Stimulated activated CD4-positive, alpha-beta T cell treated with anti-CD3 and anti-CD28 coated beads, Interleukin-15, amount 100 ng/mL, for 1 hour (primary cell): ENCODE measurements around the gene FYN.

Experiments used
- DNase-seq, 2 donors: peaks; one replicate each; pipeline ENCODE4 v3.0.0-alpha.2; 2020; ENCODE audit warnings: low read depth in 1 of 2, low spot score in 1 of 2

FYN gene

GRCh38 chr6:111713236-111713635 lies 160.0 kb downstream of the FYN start:
- DNase-seq: no peak

GRCh38 chr6:111711984-111712752 lies 161.1 kb downstream of the FYN start:
- no peak for DNase-seq

- DNase-seq: no peak
Measured at GRCh38 chr6:111711476-111711875, 161.8 kb downstream of the FYN start.

- no peak for DNase-seq
Measured at GRCh38 chr6:111710911-111711310, 162.3 kb downstream of the FYN start.

- DNase-seq: no peak
Measured at GRCh38 chr6:111710439-111710838, 162.8 kb downstream of the FYN start.

GRCh38 chr6:111709615-111710398 lies 163.4 kb downstream of the FYN start:
- peak; percentile 22 to 31 for DNase-seq

- DNase-seq: no peak
Measured at GRCh38 chr6:111709201-111709600, 164.1 kb downstream of the FYN start.

GRCh38 chr6:111707773-111708172 lies 165.5 kb downstream of the FYN start:
- no peak for DNase-seq

GRCh38 chr6:111706841-111707391 lies 166.3 kb downstream of the FYN start:
- DNase-seq: no peak

GRCh38 chr6:111703723-111704122 lies 169.5 kb downstream of the FYN start:
- DNase-seq: no peak

- no peak for DNase-seq
Measured at GRCh38 chr6:111702268-111702667, 171.0 kb downstream of the FYN start.

- no peak for DNase-seq
Measured at GRCh38 chr6:111701146-111701545, 172.1 kb downstream of the FYN start.

- DNase-seq: no peak
Measured at GRCh38 chr6:111700135-111700690, 173.0 kb downstream of the FYN start.

- DNase-seq: no peak
Measured at GRCh38 chr6:111699123-111699522, 174.1 kb downstream of the FYN start.

GRCh38 chr6:111696814-111697213 lies 176.4 kb downstream of the FYN start:
- DNase-seq: no peak

GRCh38 chr6:111692327-111693164 lies 180.7 kb downstream of the FYN start:
- no peak for DNase-seq

GRCh38 chr6:111691345-111692225 lies 181.7 kb downstream of the FYN start:
- no peak for DNase-seq

- DNase-seq: no peak
Measured at GRCh38 chr6:111689946-111690345, 183.3 kb downstream of the FYN start.

- DNase-seq: no peak
Measured at GRCh38 chr6:111689419-111689818, 183.8 kb downstream of the FYN start.

GRCh38 chr6:111688331-111688730 lies 184.9 kb downstream of the FYN start:
- no peak for DNase-seq
